HG03520 (cell line): ENCODE measurements around the gene PSTPIP1.
"Not testable (repeated sequence)": the region's sequence is repeated elsewhere in the genome, so short reads cannot be mapped to it uniquely, and the experiment has no call there.

Experiments
- ATAC-seq: cut with Tn5 transposase; IDR thresholded peaks from one replicate; pipeline ENCODE4 v1.9.1; 2021; ENCODE audit warnings: mild to moderate bottlenecking, moderate library complexity; ENCODE audit not compliant: unreplicated experiment

The PSTPIP1 gene

GRCh38 chr15:76994971-76995945, at the start of gene PSTPIP1:
Gene PSTPIP1, plus strand, starts transcription at chr15:76995126. Its CDS starts 448 bp downstream, at chr15:76995574.
- ATAC-seq, result no peak

DNA sequence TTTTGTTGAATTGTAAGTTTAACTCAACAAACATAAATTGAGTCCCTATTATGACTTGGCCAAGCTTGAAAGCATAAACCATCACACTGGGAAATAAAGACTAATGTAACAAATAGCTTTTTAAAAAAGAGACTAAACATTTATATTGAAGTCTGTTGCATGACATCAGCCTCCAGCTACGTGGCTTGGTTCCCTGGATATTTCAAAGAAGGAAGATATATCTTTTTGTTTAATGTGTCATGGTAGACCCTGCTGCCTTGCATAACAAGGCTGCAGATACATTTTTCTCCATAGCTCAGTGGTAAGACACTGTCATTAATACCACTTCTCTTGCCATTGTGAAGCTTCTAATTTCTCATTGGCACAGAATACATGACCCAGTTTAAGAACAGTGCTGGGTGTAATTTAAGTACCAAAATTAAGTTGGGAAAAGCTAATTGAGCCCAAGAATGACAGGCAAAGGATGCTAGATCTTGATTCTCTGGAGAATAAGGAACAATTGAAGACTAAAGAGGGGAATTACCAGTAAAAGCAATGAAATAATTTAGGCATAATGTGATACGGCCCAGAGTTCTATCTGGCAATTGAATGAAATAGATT, 49.3 kb upstream of the PSTPIP1 start:
- no peak for ATAC-seq

GRCh38 chr15:76947454-76947853, 47.5 kb upstream of the PSTPIP1 start:
- ATAC-seq, result no peak

- ATAC-seq, result no peak
Observed at GRCh38 chr15:76951220-76951619, 43.7 kb upstream of the PSTPIP1 start.

DNA sequence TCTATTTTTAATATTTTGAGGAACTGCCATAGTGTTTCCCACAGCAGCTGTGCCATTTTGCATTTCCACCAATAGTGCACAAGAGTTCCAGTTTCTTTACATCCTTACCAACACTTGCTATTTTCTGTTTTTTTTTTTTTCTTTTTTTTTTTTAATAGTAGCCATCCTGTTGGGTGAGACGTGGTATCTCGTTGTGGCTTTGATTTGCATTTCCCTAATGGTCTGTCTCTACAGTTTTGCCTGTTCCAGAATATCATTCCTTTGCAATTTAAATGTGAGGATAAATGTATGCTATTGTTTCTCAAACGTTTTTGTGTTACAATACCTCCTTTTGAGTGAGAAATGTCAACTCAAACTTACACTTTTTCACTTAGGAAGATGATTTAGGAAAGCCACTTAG, 41.0 kb upstream of the PSTPIP1 start:
- no peak for ATAC-seq

DNA sequence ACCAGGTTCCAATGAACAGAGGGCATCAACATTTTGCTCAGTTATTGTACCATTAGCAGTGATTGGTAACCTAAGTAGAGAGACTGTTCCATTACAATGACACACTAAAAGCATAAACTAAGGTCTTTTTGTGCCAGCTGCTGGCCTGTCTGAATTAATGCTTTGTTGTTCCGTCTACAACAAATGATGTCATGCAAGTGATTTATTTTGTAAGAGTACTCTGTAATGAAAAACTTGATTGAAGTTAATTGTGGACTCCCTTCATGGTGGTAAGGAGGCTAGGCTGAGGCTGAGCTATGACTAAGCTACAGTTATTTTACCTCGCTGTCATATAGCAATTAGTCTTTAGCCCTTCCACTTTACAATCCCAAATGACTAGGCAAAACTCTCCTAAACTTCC, 40.2 kb upstream of the PSTPIP1 start:
- no peak for ATAC-seq

DNA sequence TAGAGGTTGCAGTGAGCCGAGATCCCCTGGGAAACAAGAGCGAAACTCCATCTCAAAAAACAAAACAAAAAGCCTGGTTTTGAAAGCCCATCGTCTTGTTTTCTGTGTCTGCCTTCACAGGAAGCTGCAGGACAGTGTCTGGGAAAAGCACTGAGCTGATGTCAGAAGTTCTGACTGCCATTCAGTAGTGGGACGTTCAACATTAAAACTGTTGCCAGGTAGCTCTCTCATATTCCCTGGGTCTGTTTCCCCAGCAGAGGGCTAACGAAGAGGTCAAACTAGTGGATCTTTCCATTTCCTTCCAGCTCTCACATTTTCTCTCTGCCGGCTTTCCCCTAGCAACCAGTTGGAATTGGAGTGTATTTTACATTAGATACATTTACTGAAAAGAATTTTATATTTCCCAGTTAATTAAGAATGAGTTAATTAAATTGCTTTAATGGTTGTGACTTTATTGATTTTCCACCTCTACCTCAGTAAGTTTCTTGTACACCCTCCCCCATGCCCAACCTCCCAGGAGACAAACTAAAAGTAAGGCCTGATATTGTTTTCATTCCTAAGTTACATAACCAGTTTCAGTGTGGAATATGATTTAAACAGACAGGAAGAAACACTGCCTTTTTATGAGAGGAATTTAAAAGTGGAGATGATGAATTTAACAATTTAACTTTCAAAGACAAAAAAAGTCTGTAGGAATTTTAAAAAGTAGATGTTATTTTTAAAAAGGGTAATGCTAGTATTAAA, 33.5 kb upstream of the PSTPIP1 start:
- ATAC-seq, result no peak

DNA sequence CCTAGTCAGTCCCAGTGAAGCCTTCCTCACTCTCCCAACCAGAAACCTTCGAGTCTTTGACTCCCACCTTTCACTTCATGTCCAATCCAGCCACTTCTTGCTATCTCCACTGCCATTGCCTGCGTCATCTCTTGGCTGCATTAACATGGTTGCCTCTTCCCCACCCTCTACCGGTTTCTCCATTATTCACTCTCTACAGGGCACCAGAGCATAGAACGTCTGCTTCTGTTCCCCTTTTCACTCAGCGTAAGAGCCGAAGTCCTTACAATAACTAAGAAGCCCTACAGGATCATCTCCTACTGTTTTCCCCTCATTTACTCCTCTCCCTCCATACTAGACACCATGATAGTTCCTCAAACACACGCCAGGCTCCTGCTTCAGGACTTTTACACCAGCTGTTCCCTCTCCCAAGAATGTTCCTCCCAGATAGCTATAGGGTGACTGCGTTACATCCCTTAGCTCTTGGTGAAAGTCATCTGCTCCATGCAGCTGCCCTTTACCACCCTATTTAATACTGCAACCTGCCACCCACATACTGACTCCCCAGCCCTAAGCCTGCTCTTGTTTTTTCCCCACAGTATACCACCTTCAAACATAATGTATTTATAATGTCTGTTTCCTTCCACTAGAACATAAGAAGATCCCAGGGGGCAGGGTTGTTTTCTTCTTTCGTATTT, 32.5 kb upstream of the PSTPIP1 start:
- ATAC-seq, result no peak

DNA sequence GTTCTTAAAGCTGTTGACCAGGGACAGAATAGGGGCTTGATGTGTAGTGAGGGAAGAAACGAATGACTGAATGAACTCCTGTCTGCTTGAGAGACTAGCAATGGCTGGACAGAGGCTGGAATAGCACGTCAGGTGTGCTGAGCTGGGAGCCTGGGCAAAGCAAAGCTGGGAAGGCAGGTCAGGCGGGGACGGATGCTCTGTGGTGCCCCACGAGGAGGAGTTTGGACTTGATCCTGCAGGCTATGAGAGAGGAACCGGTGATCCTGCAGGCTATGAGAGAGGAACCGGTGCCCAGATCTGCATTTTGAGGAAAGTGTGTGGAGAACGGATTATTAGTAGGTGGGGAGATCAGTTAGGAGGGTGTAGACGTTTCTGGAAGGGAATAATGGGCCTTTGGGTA, 31.3 kb upstream of the PSTPIP1 start:
- no peak for ATAC-seq

DNA sequence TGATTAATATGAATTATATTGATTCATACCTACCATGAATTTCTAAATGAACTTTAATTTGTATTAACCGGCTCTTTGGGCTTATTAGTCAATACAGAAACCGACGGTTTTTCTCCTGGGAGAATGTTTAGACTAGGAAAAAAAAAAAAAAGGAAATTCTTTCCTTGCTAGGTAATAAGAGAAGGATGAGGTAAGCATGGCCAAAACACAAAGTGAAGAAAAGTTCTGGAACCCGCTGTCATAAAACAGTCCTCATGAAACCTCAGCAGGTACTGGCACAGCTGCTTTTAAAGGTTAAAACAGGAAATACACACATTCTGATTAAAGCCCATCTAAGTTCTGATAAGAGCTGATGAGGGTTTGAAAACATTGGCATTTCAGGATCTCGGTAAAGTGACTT, 30.8 kb upstream of the PSTPIP1 start:
- no peak for ATAC-seq

DNA sequence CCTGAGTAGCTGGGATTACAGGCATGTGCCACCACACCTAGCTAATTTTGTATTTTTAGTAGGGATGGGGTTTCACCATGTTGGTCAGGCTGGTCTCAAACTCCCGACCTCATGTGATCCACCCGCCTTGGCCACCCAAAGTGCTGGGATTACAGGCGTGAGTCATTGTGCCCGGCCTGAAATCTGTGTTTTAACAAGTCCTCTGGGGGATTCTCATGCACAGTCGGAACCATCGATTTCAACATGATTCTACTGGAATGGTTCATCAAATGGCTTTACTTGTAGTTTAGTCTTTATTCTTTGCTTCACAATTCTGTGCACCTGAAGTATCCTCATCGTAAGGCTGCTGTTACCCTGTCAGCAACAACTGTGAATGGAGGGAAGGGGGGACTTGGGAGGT, 28.9 kb upstream of the PSTPIP1 start:
- not testable (repeated sequence) for ATAC-seq

DNA sequence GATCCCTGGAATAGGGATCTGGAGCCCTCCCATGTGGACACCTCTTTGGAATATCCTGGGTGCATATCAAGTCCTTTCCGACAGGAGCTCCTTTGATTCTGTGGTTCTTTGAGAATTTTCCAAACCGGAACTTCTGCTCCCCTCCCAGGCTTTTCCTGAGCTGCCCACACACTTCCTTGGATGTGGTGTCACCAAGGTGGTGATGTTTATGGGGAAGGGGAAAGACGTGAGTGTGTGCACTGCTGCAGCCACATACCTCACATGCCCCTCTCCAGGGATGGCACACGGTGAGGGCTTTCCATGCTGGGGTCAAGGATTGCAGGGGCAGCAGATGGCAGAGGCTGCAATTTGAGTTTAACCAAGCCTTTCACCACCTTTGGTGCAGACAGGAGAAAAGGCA, 27.9 kb upstream of the PSTPIP1 start:
- ATAC-seq, result no peak

- no peak for ATAC-seq
Observed at GRCh38 chr15:76968306-76968705, 26.6 kb upstream of the PSTPIP1 start.

- no peak for ATAC-seq
Observed at GRCh38 chr15:76972389-76973361, 22.3 kb upstream of the PSTPIP1 start.

- no peak for ATAC-seq
Observed at GRCh38 chr15:76973362-76973743, 21.6 kb upstream of the PSTPIP1 start.

DNA sequence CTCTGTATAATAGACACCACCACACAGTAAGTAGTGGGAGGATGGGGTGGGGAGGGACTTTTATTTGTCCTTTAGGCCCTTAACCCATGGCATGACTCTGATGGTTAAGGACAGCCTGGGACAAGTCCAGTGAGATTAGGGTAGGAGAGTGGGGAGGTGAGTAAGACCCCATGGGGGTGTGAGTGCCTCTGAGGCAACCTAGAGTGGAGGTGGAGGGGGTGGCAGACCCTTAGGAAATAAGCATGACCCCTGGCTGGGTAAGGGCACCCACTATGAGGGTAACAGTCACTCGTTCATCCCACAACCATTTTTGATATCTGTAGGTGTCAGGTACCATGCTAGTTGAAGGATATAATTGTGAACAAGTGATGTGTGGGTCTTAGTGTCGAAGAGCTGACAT, 21.0 kb upstream of the PSTPIP1 start:
- ATAC-seq, result no peak

GRCh38 chr15:76974456-76975036, 20.4 kb upstream of the PSTPIP1 start:
- no peak for ATAC-seq

- ATAC-seq, result no peak
Observed at GRCh38 chr15:76976141-76976540, 18.8 kb upstream of the PSTPIP1 start.

DNA sequence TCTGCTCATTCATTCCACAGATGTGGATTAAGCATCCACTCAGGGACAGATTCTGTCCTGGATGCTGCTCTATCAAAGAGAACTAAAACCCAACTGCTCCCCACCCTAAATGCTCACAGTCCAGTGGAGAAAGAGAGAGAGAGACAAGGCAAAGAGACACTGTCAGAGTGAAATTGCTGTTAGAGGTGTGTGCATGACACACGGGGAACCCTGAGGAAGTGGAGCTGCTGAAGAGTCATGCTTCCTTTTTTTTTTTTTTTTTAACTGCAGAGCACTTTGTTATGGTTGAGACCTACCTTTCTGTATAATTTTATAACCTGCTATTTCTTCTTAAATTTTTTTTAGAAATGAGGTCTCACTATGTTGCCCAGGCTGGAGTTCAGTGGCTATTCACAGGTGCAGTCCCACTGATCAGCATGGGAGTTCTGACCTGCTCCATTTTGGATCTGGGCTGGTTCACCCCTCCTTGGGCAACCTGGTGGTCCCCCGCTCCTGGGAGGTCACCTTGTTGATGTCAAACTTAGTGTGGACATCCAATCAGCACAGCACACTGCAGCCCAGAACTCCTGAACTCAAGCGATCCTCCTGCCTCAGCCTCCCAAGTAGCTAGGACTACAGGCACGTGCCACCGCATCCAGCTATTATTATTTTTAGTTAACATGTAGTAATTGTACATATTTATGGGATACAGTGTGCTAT, 18.2 kb upstream of the PSTPIP1 start:
- ATAC-seq, result no peak
